NT2/D1 (cell line): ENCODE data around the gene KCNH6.

Experiments
- SUZ12 ChIP-seq: IDR thresholded peaks from 2 replicates; pipeline ENCODE4 v1.6.1; 2011; ENCODE audit not compliant: insufficient read length, insufficient read depth; ENCODE audit errors: extremely low read depth
- YY1 ChIP-seq: IDR thresholded peaks from 2 replicates; pipeline ENCODE4 v1.6.1; 2011; ENCODE audit not compliant: insufficient read length, insufficient read depth
- ZNF274 ChIP-seq: IDR thresholded peaks from 2 replicates; pipeline ENCODE4 v1.6.1; 2011; ENCODE audit warnings: mild to moderate bottlenecking, low read depth, low read length

DNA sequence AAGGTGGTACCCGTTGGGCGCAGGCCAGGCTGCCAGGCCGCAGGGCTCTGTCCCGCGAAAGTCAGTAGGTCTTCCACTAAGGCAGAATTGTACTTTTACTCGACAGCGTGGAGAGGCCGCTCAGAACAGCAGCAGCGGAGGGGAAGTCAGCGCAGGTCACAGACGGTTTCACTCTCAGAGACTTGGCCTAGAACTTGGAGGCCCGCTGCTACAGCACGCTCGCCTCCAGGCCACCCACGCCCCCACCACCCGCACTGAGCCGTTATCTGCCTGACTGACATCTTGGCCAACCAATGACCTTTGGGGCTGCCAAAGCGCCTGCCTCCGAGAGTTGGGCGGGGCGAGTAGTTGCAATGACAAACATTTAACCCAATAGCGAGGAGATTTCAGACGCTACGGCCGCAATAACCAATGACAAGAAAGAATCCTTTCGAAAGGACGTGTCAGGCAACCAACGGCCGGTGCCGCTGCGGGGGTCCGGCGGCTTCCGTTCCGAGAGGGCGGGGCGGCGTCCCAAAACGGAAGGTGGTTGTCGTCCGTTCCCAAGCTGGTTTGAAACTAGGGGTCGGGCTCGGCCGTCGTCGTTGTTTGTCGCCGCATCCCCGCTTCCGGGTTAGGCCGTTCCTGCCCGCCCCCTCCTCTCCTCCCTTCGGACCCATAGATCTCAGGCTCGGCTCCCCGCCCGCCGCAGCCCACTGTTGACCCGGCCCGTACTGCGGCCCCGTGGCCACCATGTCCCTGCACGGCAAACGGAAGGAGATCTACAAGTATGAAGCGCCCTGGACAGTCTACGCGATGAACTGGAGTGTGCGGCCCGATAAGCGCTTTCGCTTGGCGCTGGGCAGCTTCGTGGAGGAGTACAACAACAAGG lies 27.0 kb downstream of the KCNH6 start, which contains the start of gene DCAF7:
- TF ChIP-seq ZNF274 (no peak), SUZ12 (no peak), YY1 (no peak)
